Adrenal gland (tissue), 12 donors: Measurements from ENCODE around the gene NT5M. TPM values are rescaled to one million over a fixed set of nuclear protein-coding genes. Genes with fewer than 3 reads are reported as not detected.

Experiments used
- DNase-seq, 7 donors: peaks; one replicate each; pipeline ENCODE4 v3.0.0-alpha.2; 2019 to 2020
- H3K27ac ChIP-seq, 5 donors: fragments of 200-600 bp; sonication (generic) in 4 of 5; 1 replicate in 3 of 5; 2 replicates in 2 of 5; pipeline versions ENCODE4 v1.5.1 to v1.8.0; 2016 to 2020; ENCODE audit warnings: mild to moderate bottlenecking in 1 of 5
- H3K27me3 ChIP-seq: fragments of 200-600 bp; 2 replicates; pipeline ENCODE4 v1.8.0; 2021
- H3K36me3 ChIP-seq, 2 donors: fragments of 200-600 bp; replicated peaks in 1 of 2; 1 replicate in 1 of 2; 2 replicates in 1 of 2; pipeline versions ENCODE4 v1.5.1 to v1.8.0; 2018 to 2022
- H3K4me1 ChIP-seq, 2 donors: fragments of 200-600 bp; replicated peaks in 1 of 2; 1 replicate in 1 of 2; 2 replicates in 1 of 2; pipeline versions ENCODE4 v1.5.1 to v1.8.0; 2018 to 2021
- H3K4me3 ChIP-seq, 4 donors: fragments of 200-600 bp; sonication (generic) in 3 of 4; one replicate each; pipeline ENCODE4 v1.5.1; 2016 to 2018
- H3K9me3 ChIP-seq, 3 donors: fragments of 200-600 bp; sonication (generic) in 1 of 3; replicated peaks in 1 of 3; 1 replicate in 2 of 3; 2 replicates in 1 of 3; pipeline versions ENCODE4 v1.5.1 to v1.8.0; 2016 to 2021
- POLR2A ChIP-seq, 2 donors: fragments of 450-650 bp; IDR thresholded peaks; one replicate each; pipeline ENCODE4 v1.6.1; 2017; ENCODE audit warnings: antibody characterized with exemption in 2 of 2, mild to moderate bottlenecking in 2 of 2, moderate library complexity in 1 of 2
- WGBS, 4 donors: extraction: QIAGEN DNeasy Blood & Tissue Kit in 2 of 4; methylation state at CpG; one replicate each; pipeline versions ENCODE4 v1.1.5 to v1.1.7; 2013 to 2017; 5-methylcytosine and 5-hydroxymethylcytosine counted together
- intact Hi-C, 2 donors: fragments of 100-400 bp; cut with DNase I; formaldehyde crosslinking; loops; one replicate each; pipeline versions ENCODE4 v1.14.1 to v1.15.0; 2022 to 2023
- polyA plus RNA-seq, 3 donors: library from polyadenylated mRNA; stranded (reverse); fragments of 200-250 nt in 2 of 3; fragments of 350-450 nt in 1 of 3; fragmentation: Illumina TruSeq in 1 of 3; extraction: RNeasy Lipid Tissue Mini Kit (QIAGEN cat#74804) in 1 of 3; gene quantifications; one replicate each; pipeline ENCODE4 v1.2.3, GENCODE V29; 2013 to 2014
- total RNA-seq, 9 donors: library from RNA; depleted of rRNA in 4 of 9; stranded (reverse); fragments of >200 nt in 4 of 9; fragments of 120-200 nt in 1 of 9; fragmentation: NEBNext Ultra II Directional in 1 of 9; extraction: Animal tissue kit (Norgen Biotek cat#: 25700) in 1 of 9; gene quantifications; one replicate each; pipeline versions ENCODE4 v1.1.0 to v1.2.4, GENCODE V29; 2013 to 2023
- TF ChIP-seq, protein P1 (sequence below), 6 experiments: fragments of 450-650 bp in 4 of 6; fragments of 200-600 bp in 2 of 6; sonication (generic) in 1 of 6; IDR thresholded peaks; 1 replicate in 5 of 6; 2 replicates in 1 of 6; pipeline versions ENCODE4 v1.5.1 to v1.8.0; 2016 to 2021; ENCODE audit warnings: antibody characterized with exemption in 6 of 6, mild to moderate bottlenecking in 2 of 6, moderate library complexity in 1 of 6
- donor health status: healthy with polysubstance abuse.
- donor health status: Bipolar disorder and iron deficiency.
- donor health status: DM: yes; HTN: yes; CAD: no.
- donor health status: DM: no; HTN: no; CAD: no.
- donor health status: DM: no; HTN: no; CAD: no.
- donor health status: DM: yes; HTN: yes; CAD: no.

Gene NT5M
- total and polyA plus RNA-seq, 12 donors, result 0.40 to 4.8 (median 1.7) TPM

DNA sequence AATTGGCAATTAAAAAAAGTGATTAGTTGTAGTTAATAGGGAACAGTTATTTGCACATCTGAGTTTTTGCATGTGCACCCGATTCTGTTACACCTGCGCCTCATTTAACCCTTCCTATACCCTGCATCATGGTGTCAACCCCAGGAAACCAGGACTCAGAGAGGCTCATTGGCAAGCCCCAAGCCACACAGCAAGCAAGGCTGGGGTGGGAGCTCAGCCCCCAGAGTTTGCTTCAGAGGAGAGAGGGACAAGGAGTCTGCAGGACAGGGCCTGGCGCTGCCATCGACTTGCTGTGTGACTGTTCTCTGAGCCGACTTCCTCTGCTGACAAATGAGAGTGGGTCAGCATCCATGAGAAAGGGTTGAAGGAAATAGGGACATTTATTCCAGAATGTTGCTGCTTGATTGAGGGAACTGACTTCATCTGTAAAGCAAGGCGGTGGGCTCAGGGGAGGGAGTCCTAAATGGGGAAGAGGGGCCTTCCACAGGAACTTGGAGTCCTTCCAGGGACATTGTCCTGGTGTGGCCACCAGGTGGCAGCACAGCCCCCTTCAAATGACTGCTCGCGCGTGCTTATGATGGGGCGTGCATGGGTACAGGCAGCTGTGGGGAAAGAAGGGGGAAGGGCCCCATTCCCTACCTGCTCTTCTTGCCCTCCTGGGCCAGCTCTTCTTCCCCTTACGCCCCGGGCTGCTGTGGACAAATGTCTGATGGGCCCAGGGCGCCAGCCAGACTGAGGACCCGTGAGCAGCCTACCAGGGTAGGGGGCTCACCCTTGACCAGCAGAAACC lies 51.6 kb downstream of the NT5M start:
- Histone ChIP-seq H3K27ac (no peak overlapping the region), H3K4me3 (no peak overlapping the region), H3K27me3 (no peaks in the 10 kb centered on the region), H3K4me1 (no peaks in the 10 kb centered on the region), H3K9me3 (no peaks in the 10 kb centered on the region), H3K36me3 (no peaks in the 10 kb centered on the region)
- DNase-seq, result peak; percentile 38 to 87 (median 70)
- WGBS, 4 donors, result 29 to 35% (median 31%) methylated on average over 12 to 14 of the region's 14 CpGs
- intact Hi-C loops, result loop anchor here (2.0 to 10.0 kb wide), 6 partner anchors 90 to 288 kb away; partner anchors contain the start of gene RASD1 (in 1 of the 2)
- TF ChIP-seq, protein P1, sequence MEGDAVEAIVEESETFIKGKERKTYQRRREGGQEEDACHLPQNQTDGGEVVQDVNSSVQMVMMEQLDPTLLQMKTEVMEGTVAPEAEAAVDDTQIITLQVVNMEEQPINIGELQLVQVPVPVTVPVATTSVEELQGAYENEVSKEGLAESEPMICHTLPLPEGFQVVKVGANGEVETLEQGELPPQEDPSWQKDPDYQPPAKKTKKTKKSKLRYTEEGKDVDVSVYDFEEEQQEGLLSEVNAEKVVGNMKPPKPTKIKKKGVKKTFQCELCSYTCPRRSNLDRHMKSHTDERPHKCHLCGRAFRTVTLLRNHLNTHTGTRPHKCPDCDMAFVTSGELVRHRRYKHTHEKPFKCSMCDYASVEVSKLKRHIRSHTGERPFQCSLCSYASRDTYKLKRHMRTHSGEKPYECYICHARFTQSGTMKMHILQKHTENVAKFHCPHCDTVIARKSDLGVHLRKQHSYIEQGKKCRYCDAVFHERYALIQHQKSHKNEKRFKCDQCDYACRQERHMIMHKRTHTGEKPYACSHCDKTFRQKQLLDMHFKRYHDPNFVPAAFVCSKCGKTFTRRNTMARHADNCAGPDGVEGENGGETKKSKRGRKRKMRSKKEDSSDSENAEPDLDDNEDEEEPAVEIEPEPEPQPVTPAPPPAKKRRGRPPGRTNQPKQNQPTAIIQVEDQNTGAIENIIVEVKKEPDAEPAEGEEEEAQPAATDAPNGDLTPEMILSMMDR (IDR thresholded peaks at IDR 0.05), result peak; percentile 81 to 94 (median 89)
- TF ChIP-seq POLR2A (IDR thresholded peaks at IDR 0.05), result no peak

DNA sequence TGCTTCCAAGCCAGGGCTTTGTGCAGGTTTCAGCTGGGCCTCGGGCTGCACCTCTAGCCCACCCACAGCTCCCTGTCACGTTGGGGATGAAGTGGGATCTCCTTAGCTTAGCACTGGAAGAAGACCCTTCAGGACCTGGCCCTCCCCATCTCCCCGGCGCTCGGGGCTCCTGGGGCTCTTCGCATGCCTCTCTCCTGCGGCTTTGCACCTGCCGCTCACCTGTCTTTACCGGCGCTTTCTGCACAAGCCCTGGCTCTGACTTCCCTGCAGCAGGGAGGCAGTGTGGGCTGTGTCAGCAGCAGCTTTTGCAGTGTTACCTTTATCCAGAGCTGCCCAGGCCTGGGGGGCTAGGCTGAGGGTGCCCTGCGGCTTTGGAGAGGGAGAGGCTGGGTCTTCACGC lies 52.3 kb downstream of the NT5M start:
- Histone ChIP-seq H3K4me1 (no peaks in the 10 kb centered on the region), H3K36me3 (no peaks in the 10 kb centered on the region), H3K9me3 (no peaks in the 10 kb centered on the region), H3K27ac (no peak overlapping the region), H3K4me3 (no peak overlapping the region), H3K27me3 (no peaks in the 10 kb centered on the region)
- TF ChIP-seq POLR2A (IDR thresholded peaks at IDR 0.05), result no peak
- TF ChIP-seq, protein P1 (IDR thresholded peaks at IDR 0.05), result no peak
- intact Hi-C loops, result loop anchor here (2.0 to 10.0 kb wide), 4 partner anchors 89 to 287 kb away; no protein-coding TSS in a partner anchor
- no peak for DNase-seq
- 62 to 100% (median 71%) methylated on average over 2 to 12 of the region's 12 CpGs for WGBS, 4 donors

DNA sequence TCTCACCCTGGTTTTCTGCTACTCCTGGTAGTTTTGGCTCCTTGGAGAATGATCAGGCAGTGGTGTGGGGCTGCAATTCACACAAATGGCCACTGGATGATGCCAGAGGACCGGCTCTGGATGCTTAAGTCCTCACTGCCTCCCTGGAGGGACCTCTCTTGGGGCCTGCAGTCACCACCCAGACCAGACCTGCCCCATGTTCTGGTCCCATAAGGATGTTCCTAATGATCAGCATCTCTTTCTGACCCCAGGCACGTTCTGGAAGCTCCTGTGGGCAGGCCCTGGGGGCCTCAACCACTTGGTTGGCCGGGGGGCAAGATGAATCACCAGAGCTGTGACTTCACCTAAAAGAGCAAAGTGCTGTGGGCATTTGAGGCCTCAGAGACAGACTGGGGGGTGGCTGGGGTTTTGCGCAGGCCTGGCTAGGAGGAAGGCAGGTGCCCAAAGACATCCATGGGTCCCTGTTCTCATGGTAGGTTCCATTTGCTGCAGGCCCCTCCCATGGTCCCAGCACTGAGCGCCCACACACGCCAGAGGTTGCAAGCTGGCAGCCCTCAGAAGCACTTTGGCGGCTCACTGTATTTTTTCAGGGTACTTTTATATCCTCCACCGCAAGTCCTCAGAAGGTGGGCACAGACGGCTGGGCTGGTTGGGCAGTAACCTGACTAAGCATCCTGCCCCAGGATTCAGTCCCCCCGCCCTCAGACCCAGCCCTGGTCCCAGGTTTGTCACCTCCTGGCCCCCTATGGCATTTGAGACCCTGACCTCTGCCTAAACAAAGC lies 53.2 kb downstream of the NT5M start:
- H3K4me3 ChIP-seq, result no peak overlapping the region
- intact Hi-C loops, result loop anchor here (2.0 to 10.0 kb wide), 3 partner anchors 88 to 214 kb away; no protein-coding TSS in a partner anchor
- H3K27me3 ChIP-seq, result no peaks in the 10 kb centered on the region
- H3K27ac ChIP-seq, result no peak overlapping the region
- no peaks in the 10 kb centered on the region for H3K9me3 ChIP-seq
- 60 to 88% (median 68%) methylated on average over 3 to 10 of the region's 10 CpGs for WGBS, 4 donors
- H3K4me1 ChIP-seq, result no peaks in the 10 kb centered on the region
- H3K36me3 ChIP-seq, result no peaks in the 10 kb centered on the region
- TF ChIP-seq, protein P1 (IDR thresholded peaks at IDR 0.05), result peak; percentile 99 to 100 (median 100)
- peak in 1 of 2 donors; percentile 17 for TF ChIP-seq POLR2A (IDR thresholded peaks at IDR 0.05)
- peak; percentile 73 to 96 (median 88) for DNase-seq

DNA sequence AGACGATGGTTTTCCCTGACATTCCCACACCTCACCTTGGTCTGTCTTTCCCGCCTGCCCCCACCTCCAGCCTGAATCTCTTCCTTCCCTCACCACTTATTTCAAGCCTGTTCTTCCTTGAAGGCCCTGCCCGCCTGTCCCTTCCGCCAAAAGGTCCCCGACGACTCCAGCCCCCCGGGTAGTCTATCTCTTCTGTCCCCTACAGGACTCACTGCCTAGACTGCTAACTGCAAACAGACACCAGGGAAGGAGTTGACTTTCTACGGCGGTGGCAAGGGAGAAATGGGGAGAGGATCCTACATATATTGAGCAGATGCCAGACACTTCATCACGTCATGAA lies 53.7 kb downstream of the NT5M start:
- intact Hi-C loops, result loop anchor here (2.0 to 10.0 kb wide), 3 partner anchors 88 to 214 kb away; no protein-coding TSS in a partner anchor
- Histone ChIP-seq H3K27ac (no peak overlapping the region), H3K27me3 (no peaks in the 10 kb centered on the region), H3K9me3 (no peaks in the 10 kb centered on the region), H3K36me3 (no peaks in the 10 kb centered on the region), H3K4me1 (no peaks in the 10 kb centered on the region), H3K4me3 (no peak overlapping the region)
- WGBS, 4 donors, result 73 to 89% (median 78%) methylated on average over 10 of the region's 10 CpGs
- TF ChIP-seq, protein P1 (IDR thresholded peaks at IDR 0.05), result no peak
- TF ChIP-seq POLR2A (IDR thresholded peaks at IDR 0.05), result no peak
- DNase-seq, result no peak
